Endometrial microvascular endothelial cells (primary cell): ENCODE results near the gene NDST4. TPM values are rescaled to one million over a fixed set of nuclear protein-coding genes. Genes with fewer than 3 reads are reported as not detected.

Experiments used
- in situ Hi-C: cut with HindIII; loops from 2 replicates; pipeline ENCODE4 v1.10.0; 2017; ENCODE audit warnings: low sequenced_read_pairs, low pct_unique_long_range_greater_than_20kb; ENCODE audit errors: inconsistent ontology term
- total RNA-seq: library from RNA; depleted of rRNA; stranded (reverse); fragments of >200 nt; gene quantifications from one replicate; pipeline ENCODE4 v1.2.3, GENCODE V29; 2015; ENCODE audit errors: inconsistent ontology term

NDST4 gene
- total RNA-seq: not detected

GRCh38 chr4:115113506-115114106 lies at the start of gene NDST4:
NDST4 (minus strand) TSS chr4:115113620; CDS start chr4:115077036, 36,584 bp downstream.
- in situ Hi-C loops: no loop called here

- in situ Hi-C loops: no loop called here
Observed at GRCh38 chr4:115159141-115159540, 45.7 kb upstream of the NDST4 start.

GRCh38 chr4:115158296-115158695 lies 44.9 kb upstream of the NDST4 start:
- in situ Hi-C loops: no loop called here

GRCh38 chr4:115154826-115155225 lies 41.4 kb upstream of the NDST4 start:
- in situ Hi-C loops: no loop called here

GRCh38 chr4:115152965-115153364 lies 39.5 kb upstream of the NDST4 start:
- in situ Hi-C loops: no loop called here

GRCh38 chr4:115152081-115152480 lies 38.7 kb upstream of the NDST4 start:
- in situ Hi-C loops: no loop called here

- in situ Hi-C loops: no loop called here
Observed at GRCh38 chr4:115149106-115149505, 35.7 kb upstream of the NDST4 start.

GRCh38 chr4:115145393-115146160 lies 32.2 kb upstream of the NDST4 start:
- in situ Hi-C loops: no loop called here

- in situ Hi-C loops: no loop called here
Observed at GRCh38 chr4:115128037-115128436, 14.6 kb upstream of the NDST4 start.

- in situ Hi-C loops: no loop called here
Observed at GRCh38 chr4:115126491-115126890, 13.1 kb upstream of the NDST4 start.

GRCh38 chr4:115121351-115122043 lies 8.1 kb upstream of the NDST4 start:
- in situ Hi-C loops: no loop called here

GRCh38 chr4:115119804-115120352 lies 6.5 kb upstream of the NDST4 start:
- in situ Hi-C loops: no loop called here

- in situ Hi-C loops: no loop called here
Observed at GRCh38 chr4:115117651-115118050, 4.2 kb upstream of the NDST4 start.

- in situ Hi-C loops: no loop called here
Observed at GRCh38 chr4:115110191-115111181, 2.9 kb downstream of the NDST4 start.

- in situ Hi-C loops: no loop called here
Observed at GRCh38 chr4:115108850-115109249, 4.6 kb downstream of the NDST4 start.

GRCh38 chr4:115107411-115107810 lies 6.0 kb downstream of the NDST4 start:
- in situ Hi-C loops: no loop called here

GRCh38 chr4:115101675-115102074 lies 11.7 kb downstream of the NDST4 start:
- in situ Hi-C loops: no loop called here

GRCh38 chr4:115090483-115091075 lies 22.8 kb downstream of the NDST4 start:
- in situ Hi-C loops: no loop called here
